ENCODE measurements around the gene RNU11.
"Not testable (repeated sequence)": the region's sequence is repeated elsewhere in the genome, so short reads cannot be mapped to it uniquely, and the experiment has no call there.

The RNU11 gene

GRCh38 chr1:28648474-28649198, at the start of gene RNU11:
TSS of gene RNU11 (plus strand) at chr1:28648600.
- DNase-seq: peak; percentile 97

GRCh38 chr1:28601696-28602095, 46.7 kb upstream of the RNU11 start:
- no peak for DNase-seq

GRCh38 chr1:28602536-28603439, 45.6 kb upstream of the RNU11 start:
- DNase-seq: no peak

DNA sequence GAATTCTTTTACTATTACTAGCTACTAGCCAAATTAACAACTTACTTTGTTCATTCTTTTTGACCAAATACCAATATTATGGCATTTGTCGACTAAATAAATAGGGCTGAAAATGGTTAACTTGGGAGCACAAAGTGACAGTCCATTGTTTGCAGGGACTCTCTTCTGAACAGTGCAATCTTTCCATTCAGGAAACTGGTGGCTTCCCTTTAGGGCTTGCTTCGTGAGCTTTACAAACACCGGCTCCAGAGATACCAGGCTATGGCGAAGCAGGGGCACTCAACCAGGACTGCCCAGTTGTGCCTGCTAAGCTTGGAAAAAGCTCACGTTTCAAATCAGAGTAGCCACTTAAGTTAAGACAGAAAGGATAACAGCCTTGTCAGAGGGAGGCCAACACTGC, 44.0 kb upstream of the RNU11 start:
- DNase-seq: no peak

GRCh38 chr1:28604962-28605361, 43.4 kb upstream of the RNU11 start:
- no peak for DNase-seq

DNA sequence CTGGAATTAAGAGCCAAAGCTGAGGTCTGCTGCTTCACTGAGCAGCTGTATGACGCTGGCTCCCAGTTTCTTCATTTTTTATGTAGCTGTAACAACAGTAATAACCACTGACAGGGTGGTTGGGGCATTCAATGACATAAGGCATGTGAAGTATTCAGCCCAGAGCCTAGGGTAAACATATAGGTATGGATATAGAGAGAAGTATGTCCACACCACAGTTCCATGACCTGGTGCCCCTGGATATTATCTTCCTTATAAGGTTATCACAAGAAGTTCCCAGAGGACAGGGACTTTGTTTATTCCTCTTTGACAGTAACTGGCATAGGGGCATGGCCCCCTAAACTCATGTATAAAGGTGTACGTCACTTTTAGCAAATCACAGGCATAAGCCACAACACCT, 41.6 kb upstream of the RNU11 start:
- DNase-seq: no peak

DNA sequence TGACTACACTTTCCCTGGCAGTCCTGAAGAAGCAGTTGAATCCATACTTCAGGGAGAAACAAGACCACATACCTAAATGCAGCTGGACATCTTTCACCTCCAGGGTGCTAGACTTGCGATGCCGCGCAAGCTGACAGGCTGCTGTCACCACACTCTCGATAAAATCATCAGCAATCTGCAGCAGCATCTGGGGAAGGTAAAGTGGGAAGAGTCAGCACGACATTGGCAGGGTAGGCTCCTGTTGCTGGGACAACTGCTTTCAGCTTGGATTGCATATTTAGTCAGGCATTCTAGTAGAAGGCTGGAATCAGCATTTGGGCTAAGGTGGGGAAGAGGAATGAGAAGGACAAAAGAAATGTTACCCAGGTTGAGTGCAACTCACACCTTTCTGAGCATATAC, 35.2 kb upstream of the RNU11 start:
- no peak for DNase-seq

- DNase-seq: no peak
These were observed 16.7 kb upstream of the RNU11 start for GRCh38 chr1:28631713-28632112.

- DNase-seq: no peak
These were observed 15.8 kb upstream of the RNU11 start for GRCh38 chr1:28632560-28632959.

DNA sequence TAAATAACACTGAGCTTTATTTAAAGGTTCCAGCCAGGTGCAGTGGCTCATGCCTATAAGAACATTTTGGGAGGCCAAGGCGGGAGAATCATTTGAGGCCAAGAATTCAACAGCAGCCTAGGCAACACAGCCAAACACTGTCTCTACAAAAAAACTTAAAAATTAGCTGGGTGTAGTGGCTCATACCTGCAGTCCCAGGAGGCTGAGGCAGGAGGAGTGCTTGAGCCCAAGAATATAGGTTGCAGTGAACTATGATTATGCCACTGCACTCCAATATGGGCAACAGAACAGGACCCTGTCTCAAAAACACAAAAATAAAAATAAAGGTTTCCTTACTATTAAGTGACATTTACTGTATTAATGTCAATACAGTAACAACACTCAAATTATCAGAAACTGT, 7.6 kb upstream of the RNU11 start:
- DNase-seq: peak; percentile 22

GRCh38 chr1:28642056-28642846, 6.1 kb upstream of the RNU11 start:
- no peak for DNase-seq

- peak; percentile 93 for DNase-seq
These were observed 5.4 kb upstream of the RNU11 start, which contains the start of gene TAF12 for GRCh38 chr1:28642847-28643635. TSS of gene TAF12 (minus strand) at chr1:28643067. CDS start at chr1:28622081, 20,986 bp downstream.

- no peak for DNase-seq
These were observed 3.9 kb upstream of the RNU11 start for GRCh38 chr1:28644494-28644893.

GRCh38 chr1:28645406-28645805, 3.0 kb upstream of the RNU11 start:
- DNase-seq: not testable (repeated sequence)

DNA sequence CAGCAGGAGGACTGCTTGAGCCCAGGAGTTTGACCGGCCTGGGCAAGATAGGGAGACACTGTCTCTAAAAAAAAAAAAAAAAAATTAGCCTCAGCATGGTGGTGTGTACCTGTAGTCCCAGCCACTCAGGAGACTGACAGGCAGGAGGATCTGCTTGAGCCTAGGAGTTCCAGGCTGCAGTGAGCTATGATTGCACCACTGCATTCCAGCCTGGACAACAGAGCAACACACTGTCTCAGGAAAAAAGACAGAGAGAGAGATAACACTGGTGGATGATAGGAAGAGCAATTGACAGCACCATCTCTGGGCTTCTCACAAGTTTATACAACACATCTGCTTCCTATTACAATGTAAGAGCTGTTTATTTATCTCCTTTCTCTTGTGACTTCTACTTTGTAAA, 2.4 kb upstream of the RNU11 start:
- DNase-seq: no peak

DNA sequence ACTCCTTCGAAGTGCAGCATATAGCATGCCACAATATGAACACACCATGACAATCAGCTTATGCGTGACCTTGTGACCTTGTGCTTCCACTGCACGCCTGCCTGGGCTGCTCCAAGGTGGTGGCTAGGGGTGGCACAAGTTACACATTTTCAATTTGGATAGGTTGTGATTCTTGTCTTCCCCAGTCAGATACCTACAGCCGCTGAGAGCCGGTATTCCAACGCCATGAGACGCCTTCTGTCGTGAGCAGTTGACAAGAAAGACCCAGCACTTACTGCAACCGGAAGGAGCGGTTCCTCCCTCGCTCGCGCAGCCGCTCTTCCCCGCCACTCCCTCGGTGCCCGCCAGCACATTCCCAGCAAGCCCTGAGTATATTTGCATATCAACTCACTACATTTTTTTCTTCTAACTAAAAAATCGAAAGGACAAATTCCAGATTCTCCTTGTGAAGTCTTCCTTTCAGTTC, 359 bp upstream of the RNU11 start:
- DNase-seq: peak; percentile 89

GRCh38 chr1:28653063-28653462, 4.7 kb downstream of the RNU11 start:
- not testable (repeated sequence) for DNase-seq

DNA sequence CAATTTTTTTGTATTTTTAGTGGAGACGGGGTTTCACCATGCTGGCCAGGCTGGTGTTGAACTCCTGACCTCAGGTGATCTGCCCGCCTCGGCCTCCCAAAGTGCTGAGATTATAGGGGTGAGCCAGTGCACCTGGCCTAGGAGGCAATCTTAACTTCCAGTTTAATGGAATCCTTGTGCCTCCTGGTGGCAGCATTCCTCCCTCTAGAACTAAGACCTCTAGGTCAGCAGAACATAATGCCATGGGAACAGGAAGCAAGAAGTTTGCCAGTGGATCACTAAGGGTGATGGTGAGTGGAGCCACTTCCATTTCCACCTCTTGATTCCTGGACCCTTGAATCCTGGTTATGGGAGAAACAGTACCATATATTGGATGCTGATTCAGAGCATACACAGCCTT, 5.5 kb downstream of the RNU11 start:
- peak; percentile 16 for DNase-seq

DNA sequence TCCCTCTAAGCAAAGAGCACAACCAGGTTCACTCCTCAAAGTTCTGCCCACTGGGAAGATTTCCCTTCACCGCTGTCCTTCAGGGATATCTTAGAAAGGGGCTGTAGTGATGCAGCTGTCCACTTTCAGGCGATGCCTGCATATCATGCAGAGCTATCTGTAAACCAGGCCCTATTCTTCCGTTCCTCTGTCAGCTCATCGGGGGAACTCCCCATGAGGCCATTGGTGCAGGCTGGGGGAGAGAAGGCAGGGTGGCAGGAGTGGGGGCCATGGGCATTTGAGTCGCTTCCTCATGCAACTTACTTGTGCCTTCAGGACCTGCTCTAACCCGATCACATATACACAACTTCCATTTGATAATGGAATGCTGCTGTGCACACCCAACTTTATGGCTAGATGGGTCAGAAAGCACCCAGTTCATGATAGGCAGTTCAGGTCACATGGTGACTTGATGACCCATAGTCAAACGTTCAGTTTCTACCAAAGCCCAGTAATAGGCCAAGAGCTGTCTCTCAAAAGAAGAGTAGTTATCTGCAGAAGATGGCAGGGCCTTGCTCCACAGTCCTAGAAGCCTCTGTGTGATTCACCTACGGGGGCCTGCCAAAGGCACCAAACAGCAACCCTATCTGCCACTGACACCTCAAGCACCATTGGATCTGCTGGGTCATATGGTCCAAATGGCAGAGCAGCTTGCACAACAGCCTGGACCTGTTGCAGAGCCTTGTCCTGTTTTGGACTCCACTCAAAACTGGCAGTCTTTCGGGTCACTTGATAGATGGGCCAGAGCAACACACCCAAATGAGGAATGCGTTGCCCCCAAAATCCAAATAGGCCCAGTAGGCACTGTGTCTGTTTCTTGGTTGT, 7.3 kb downstream of the RNU11 start:
- DNase-seq: not testable (repeated sequence)

DNA sequence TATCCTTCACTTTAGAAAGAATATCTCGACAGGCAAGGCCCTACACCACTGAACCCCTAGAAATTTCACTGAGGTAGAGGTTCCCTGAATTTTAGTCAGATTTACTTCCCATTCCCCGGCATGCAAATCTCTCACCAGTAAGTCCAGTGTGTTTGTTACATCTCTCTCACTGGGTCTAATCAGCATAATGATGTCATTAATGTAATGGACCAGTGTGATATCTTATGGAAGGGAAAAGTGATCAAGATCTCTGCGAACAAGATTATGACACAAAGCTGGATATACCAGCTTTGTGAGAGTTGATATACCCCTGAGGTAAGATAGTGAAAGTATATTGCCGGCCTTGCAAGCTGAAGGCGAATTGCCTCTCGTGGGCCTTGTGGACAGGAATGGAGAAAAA, 7.9 kb downstream of the RNU11 start:
- DNase-seq: no peak

- DNase-seq: no peak
These were observed 15.6 kb downstream of the RNU11 start for GRCh38 chr1:28663871-28664470.

Data from GF-D8 (cell line).